MCF 10A (cell line): ENCODE results near the gene CNOT3. TPM values are rescaled to one million over a fixed set of nuclear protein-coding genes. Genes with fewer than 3 reads are reported as not detected.
A peak's percentile ranks its signal among the peaks of the same experiment; 100 is the strongest.
"Not testable (repeated sequence)": the region's sequence is repeated elsewhere in the genome, so short reads cannot be mapped to it uniquely, and the experiment has no call there.

Experiments used
- BruUV-seq: library from RNA; stranded (reverse); fragments of 400-500 nt; replicated peaks from 2 replicates; lab custom pipeline; 2021; lab: Mats Ljungman, UMichigan
- CTCF ChIA-PET: fragments of 300-600 bp; sonication (Branson Sonifier 250); formaldehyde crosslinking; extraction: SDS; loops from one replicate; lab custom pipeline; 2021; ENCODE audit warnings: antibody characterized with exemption, inconsistent platforms; lab: Yijun Ruan, JAX
- POLR2A ChIA-PET: fragments of 300-600, 350-650 bp; sonication (Branson Sonifier 250); formaldehyde crosslinking; extraction: SDS; loops from one replicate; lab custom pipeline; 2020; ENCODE audit warnings: antibody characterized with exemption, inconsistent platforms; lab: Yijun Ruan, JAX
- DNase-seq: peaks from one replicate; pipeline ENCODE4 v3.0.0-alpha.2; 2018; ENCODE audit not compliant: unreplicated experiment
- H3K27ac Mint-ChIP-seq: one replicate; pipeline ENCODE4 v1.8.0; 2022; ENCODE audit warnings: mild to moderate bottlenecking, low read depth, mixed read lengths; ENCODE audit not compliant: unreplicated experiment
- H3K27me3 Mint-ChIP-seq: one replicate; pipeline ENCODE4 v1.8.0; 2022; ENCODE audit warnings: mixed read lengths; ENCODE audit not compliant: insufficient read depth, unreplicated experiment
- H3K36me3 Mint-ChIP-seq: one replicate; pipeline ENCODE4 v1.8.0; 2022; ENCODE audit warnings: mild to moderate bottlenecking, moderate library complexity, mixed read lengths; ENCODE audit not compliant: insufficient read depth, unreplicated experiment
- H3K4me1 Mint-ChIP-seq: one replicate; pipeline ENCODE4 v1.8.0; 2022; ENCODE audit warnings: mixed read lengths; ENCODE audit not compliant: insufficient read depth, unreplicated experiment
- H3K4me3 Mint-ChIP-seq: one replicate; pipeline ENCODE4 v1.8.0; 2022; ENCODE audit warnings: mild to moderate bottlenecking, moderate library complexity, mixed read lengths; ENCODE audit not compliant: unreplicated experiment
- H3K9me3 Mint-ChIP-seq: one replicate; pipeline ENCODE4 v1.8.0; 2022; ENCODE audit warnings: mixed read lengths; ENCODE audit not compliant: unreplicated experiment
- intact Hi-C: fragments of 100-400 bp; cut with micrococcal nuclease; formaldehyde crosslinking; loops from 2 replicates; pipeline ENCODE4 v1.14.1; 2022
- total RNA-seq: library from RNA; stranded (reverse); gene quantifications from 2 replicates; pipeline ENCODE4 v1.2.3, GENCODE V29; 2022
- TF ChIP-seq, protein P1 (sequence below): fragments of 200-600 bp; IDR thresholded peaks from one replicate; pipeline ENCODE4 v1.8.0; 2022; ENCODE audit warnings: antibody characterized with exemption, mild to moderate bottlenecking; ENCODE audit not compliant: unreplicated experiment

Gene CNOT3
- total RNA-seq, 1 experiment from 2014 or later: 80.5 TPM

DNA sequence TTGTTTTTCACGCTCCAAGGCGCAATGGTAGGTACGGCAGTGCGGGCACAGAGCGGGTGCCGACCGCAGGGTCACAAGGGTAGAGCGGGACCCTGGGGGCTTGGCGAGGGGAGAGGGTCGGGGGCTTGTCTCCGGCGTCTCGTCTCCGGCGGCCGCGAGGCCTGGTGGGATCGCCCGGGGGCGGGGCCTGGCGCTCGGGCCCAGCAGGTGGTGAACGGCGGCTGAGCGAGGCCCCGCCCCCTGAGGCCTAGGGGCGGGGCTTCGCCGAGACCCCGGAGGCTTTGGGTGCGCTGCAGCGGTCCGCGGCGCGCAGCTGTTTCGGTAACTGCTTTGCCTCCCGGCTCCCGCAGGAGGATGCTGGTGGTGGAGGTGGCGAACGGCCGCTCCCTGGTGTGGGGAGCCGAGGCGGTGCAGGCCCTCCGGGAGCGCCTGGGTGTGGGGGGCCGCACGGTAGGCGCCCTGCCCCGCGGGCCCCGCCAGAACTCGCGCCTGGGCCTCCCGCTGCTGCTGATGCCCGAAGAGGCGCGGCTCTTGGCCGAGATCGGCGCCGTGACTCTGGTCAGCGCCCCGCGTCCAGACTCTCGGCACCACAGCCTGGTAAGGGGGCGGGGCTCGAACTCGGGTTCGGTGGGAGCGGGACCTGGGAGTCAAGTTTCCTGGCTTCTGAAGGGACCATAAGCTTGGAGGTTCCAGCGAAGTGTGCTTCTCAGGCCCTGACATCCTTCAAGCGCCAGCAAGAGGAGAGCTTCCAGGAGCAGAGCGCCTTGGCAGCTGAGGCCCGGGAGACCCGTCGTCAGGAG is 53.6 kb downstream of the CNOT3 start, which contains the start of gene TSEN34:
TSEN34 (plus strand) TSS at position 298 of the 800 bp plus-strand sequence; CDS start at position 355, 57 bp downstream.
- Mint-ChIP-seq H3K4me1 (peaks cover 20% of the 10 kb centered on the region), H3K27me3 (no peaks in the 10 kb centered on the region), H3K27ac (peak within 1 kb of the TSS; percentile 100), H3K36me3 (peaks cover 57% of the 10 kb centered on the region), H3K4me3 (peak within 1 kb of the TSS; percentile 85), H3K9me3 (no peaks in the 10 kb centered on the region)
- ChIA-PET POLR2A (interaction anchor here (0.6 to 9.1 kb wide), 16 partner anchors 10 to 1511 kb away, joined by 3 to 324 read pairs (median 4); partner anchors contain the start of genes CNOT3, LENG1, LENG8 and LENG9), CTCF (interaction anchor here (0.6 to 1.0 kb wide), 3 partner anchors 9 to 54 kb away, joined by 3 to 6 read pairs (median 3); no protein-coding TSS in a partner anchor)
- intact Hi-C loops: loop anchor here (5.0 kb wide), 1 partner anchor 1416 kb away; the partner anchor contains the start of gene ZNF865
- peak; percentile 87 for DNase-seq
- TF ChIP-seq, protein P1, sequence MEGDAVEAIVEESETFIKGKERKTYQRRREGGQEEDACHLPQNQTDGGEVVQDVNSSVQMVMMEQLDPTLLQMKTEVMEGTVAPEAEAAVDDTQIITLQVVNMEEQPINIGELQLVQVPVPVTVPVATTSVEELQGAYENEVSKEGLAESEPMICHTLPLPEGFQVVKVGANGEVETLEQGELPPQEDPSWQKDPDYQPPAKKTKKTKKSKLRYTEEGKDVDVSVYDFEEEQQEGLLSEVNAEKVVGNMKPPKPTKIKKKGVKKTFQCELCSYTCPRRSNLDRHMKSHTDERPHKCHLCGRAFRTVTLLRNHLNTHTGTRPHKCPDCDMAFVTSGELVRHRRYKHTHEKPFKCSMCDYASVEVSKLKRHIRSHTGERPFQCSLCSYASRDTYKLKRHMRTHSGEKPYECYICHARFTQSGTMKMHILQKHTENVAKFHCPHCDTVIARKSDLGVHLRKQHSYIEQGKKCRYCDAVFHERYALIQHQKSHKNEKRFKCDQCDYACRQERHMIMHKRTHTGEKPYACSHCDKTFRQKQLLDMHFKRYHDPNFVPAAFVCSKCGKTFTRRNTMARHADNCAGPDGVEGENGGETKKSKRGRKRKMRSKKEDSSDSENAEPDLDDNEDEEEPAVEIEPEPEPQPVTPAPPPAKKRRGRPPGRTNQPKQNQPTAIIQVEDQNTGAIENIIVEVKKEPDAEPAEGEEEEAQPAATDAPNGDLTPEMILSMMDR: no peak
- TSS peak; percentile 46 for BruUV-seq

DNA sequence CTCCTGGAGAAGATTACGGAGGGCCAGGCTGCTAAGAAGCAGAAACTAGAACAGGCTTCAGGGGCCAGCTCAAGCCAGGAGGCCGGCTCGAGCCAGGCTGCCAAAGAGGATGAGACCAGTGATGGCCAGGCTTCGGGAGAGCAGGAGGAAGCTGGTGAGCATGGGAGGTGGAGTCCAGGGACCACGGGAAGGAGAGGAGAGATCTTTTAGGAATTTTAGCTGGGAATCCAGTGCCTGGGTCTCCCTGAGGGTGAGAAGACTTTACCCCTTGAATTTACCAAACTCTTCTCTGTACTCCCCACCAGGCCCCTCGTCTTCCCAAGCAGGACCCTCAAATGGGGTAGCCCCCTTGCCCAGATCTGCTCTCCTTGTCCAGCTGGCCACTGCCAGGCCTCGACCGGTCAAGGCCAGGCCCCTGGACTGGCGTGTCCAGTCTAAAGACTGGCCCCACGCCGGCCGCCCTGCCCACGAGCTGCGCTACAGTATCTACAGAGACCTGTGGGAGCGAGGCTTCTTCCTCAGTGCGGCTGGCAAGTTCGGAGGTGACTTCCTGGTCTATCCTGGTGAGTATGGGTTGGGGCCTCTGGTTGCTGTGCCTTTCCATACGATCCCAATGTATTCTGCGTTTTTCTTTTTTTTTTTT is 54.4 kb downstream of the CNOT3 start:
- peak overlapping the region; percentile 85 for H3K4me3 Mint-ChIP-seq
- H3K4me1 Mint-ChIP-seq: peaks cover 16% of the 10 kb centered on the region
- intact Hi-C loops: loop anchor here (5.0 kb wide), 1 partner anchor 1415 kb away; the partner anchor contains the start of gene ZNF865
- no peak for DNase-seq
- peak overlapping the region; percentile 100 for H3K27ac Mint-ChIP-seq
- H3K9me3 Mint-ChIP-seq: no peaks in the 10 kb centered on the region
- ChIA-PET CTCF (interaction anchor here (0.5 to 0.7 kb wide), 5 partner anchors 16 to 88 kb away, joined by 3 to 4 read pairs (median 3); no protein-coding TSS in a partner anchor), POLR2A (interaction anchor here (0.7 to 9.1 kb wide), 7 partner anchors 10 to 257 kb away, joined by 3 to 324 read pairs (median 4); partner anchors contain the start of genes CNOT3, LENG8 and RPS9)
- H3K27me3 Mint-ChIP-seq: no peaks in the 10 kb centered on the region
- TF ChIP-seq, protein P1: no peak
- H3K36me3 Mint-ChIP-seq: peaks cover 57% of the 10 kb centered on the region
- BruUV-seq: no TSS peak

DNA sequence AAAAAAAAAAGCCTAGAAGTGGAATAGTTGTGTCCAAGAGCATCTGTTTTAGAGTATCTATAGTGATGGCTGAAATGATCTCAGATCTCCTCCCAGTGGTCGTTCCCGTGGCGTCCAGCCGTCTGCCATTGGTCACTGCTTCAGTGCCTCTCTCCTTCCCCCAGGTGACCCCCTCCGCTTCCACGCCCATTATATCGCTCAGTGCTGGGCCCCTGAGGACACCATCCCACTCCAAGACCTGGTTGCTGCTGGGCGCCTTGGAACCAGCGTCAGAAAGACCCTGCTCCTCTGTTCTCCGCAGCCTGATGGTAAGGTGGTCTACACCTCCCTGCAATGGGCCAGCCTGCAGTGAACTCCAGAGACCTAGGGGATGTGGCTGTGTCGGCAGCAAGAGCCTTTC is 55.4 kb downstream of the CNOT3 start:
- intact Hi-C loops: loop anchor here (5.0 kb wide), 1 partner anchor 1414 kb away; the partner anchor contains the start of gene ZNF865
- no peaks in the 10 kb centered on the region for H3K27me3 Mint-ChIP-seq
- H3K9me3 Mint-ChIP-seq: no peaks in the 10 kb centered on the region
- no peak overlapping the region for H3K27ac Mint-ChIP-seq
- CTCF ChIA-PET: interaction anchor here (0.7 kb wide), 1 partner anchor 15 kb away, joined by 3 read pairs; no protein-coding TSS in a partner anchor
- POLR2A ChIA-PET: interaction anchor here (9.1 kb wide), 1 partner anchor 11 kb away, joined by 324 read pairs; the partner anchor contains the start of gene RPS9
- peaks cover 11% of the 10 kb centered on the region for H3K4me1 Mint-ChIP-seq
- BruUV-seq: no TSS peak
- H3K4me3 Mint-ChIP-seq: peak overlapping the region; percentile 85
- H3K36me3 Mint-ChIP-seq: peaks cover 57% of the 10 kb centered on the region
- TF ChIP-seq, protein P1: no peak
- no peak for DNase-seq

DNA sequence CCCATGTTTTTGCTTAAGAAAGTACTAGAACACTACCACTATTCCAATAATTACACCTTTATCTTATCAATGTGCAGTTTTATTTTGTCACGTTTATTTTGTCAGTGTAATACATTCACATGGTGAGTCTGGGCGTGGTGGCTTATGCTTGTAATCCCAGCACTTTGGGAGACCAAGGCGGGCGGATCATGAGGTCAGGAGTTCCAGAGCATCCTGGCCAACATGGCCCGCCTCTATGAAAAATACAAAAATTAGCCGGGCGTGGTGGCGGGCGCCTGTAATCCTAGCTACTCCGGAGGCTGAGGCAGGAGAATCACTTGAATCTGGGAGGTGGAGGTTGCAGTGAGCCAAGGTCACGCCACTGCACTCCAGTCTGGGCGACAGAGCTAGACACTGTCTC is 56.9 kb downstream of the CNOT3 start:
- POLR2A ChIA-PET: interaction anchor here (0.6 to 9.1 kb wide), 2 partner anchors 10 to 1272 kb away, joined by 3 to 324 read pairs; partner anchors contain the start of gene RPS9
- not testable (repeated sequence) for H3K9me3 Mint-ChIP-seq, H3K27me3 Mint-ChIP-seq, DNase-seq, H3K27ac Mint-ChIP-seq, BruUV-seq, H3K4me3 Mint-ChIP-seq
- intact Hi-C loops: loop anchor here (5.0 kb wide), 1 partner anchor 1413 kb away; the partner anchor contains the start of gene ZNF865
- H3K4me1 Mint-ChIP-seq: peaks cover 11% of the 10 kb centered on the region
- peaks cover 57% of the 10 kb centered on the region for H3K36me3 Mint-ChIP-seq
- CTCF ChIA-PET: interaction anchor here (0.6 to 0.9 kb wide), 2 partner anchors 21 to 249 kb away, joined by 3 to 4 read pairs; no protein-coding TSS in a partner anchor
